HG03469 (cell line): ENCODE measurements around the gene SCYL1.

Experiments used
- ATAC-seq: cut with Tn5 transposase; IDR thresholded peaks from one replicate; pipeline ENCODE4 v1.9.1; 2021; ENCODE audit warnings: mild to moderate bottlenecking, moderate library complexity, moderate number of reproducible peaks; ENCODE audit not compliant: unreplicated experiment

Gene SCYL1

GRCh38 chr11:65492637-65493366, 32.1 kb upstream of the SCYL1 start:
- no peak for ATAC-seq

GRCh38 chr11:65493367-65494176, 31.3 kb upstream of the SCYL1 start:
- ATAC-seq: no peak

GRCh38 chr11:65496304-65497140, 28.4 kb upstream of the SCYL1 start:
- ATAC-seq: no peak

- ATAC-seq: peak; percentile 36
Observed at GRCh38 chr11:65497141-65498041, 27.5 kb upstream of the SCYL1 start.

GRCh38 chr11:65498042-65498726, 26.7 kb upstream of the SCYL1 start:
- no peak for ATAC-seq

- no peak for ATAC-seq
Observed at GRCh38 chr11:65498727-65498976, 26.2 kb upstream of the SCYL1 start.

- no peak for ATAC-seq
Observed at GRCh38 chr11:65498977-65499712, 25.7 kb upstream of the SCYL1 start, which contains the start of gene MALAT1. TSS of gene MALAT1 (plus strand) at chr11:65499045.

- no peak for ATAC-seq
Observed at GRCh38 chr11:65499713-65500386, 25.0 kb upstream of the SCYL1 start.

GRCh38 chr11:65500387-65501185, 24.3 kb upstream of the SCYL1 start:
- ATAC-seq: no peak

- ATAC-seq: no peak
Observed at GRCh38 chr11:65501186-65501471, 23.8 kb upstream of the SCYL1 start.

- no peak for ATAC-seq
Observed at GRCh38 chr11:65501472-65502273, 23.2 kb upstream of the SCYL1 start.

GRCh38 chr11:65502274-65502554, 22.7 kb upstream of the SCYL1 start:
- no peak for ATAC-seq

- ATAC-seq: no peak
Observed at GRCh38 chr11:65502555-65503367, 22.1 kb upstream of the SCYL1 start.

GRCh38 chr11:65503368-65503948, 21.4 kb upstream of the SCYL1 start:
- no peak for ATAC-seq

GRCh38 chr11:65503949-65504673, 20.8 kb upstream of the SCYL1 start:
- ATAC-seq: no peak
